Heart left ventricle (tissue), 13 donors: ENCODE results near the gene DISP1.

Experiments used
- POLR2A ChIP-seq, 2 donors: fragments of 450-650 bp; IDR thresholded peaks; one replicate each; pipeline ENCODE4 v1.6.1; 2017; ENCODE audit warnings: antibody characterized with exemption in 2 of 2, mild to moderate bottlenecking in 2 of 2, moderate library complexity in 2 of 2
- TF ChIP-seq, protein P1 (sequence below), 12 donors: fragments of 200-600 bp; sonication (generic) in 4 of 12; IDR thresholded peaks; one replicate each; pipeline versions ENCODE4 v1.5.0 to v1.8.0; 2018 to 2022; ENCODE audit warnings: antibody characterized with exemption in 12 of 12, mild to moderate bottlenecking in 5 of 12
- donor health status: ischemic (EF 13 %, LVEDD 7.1; RV severe dilation, severe dysfunction).
- donor health status: DM: no; HTN: yes; CAD: no.
- donor health status: DM: no; HTN: no; CAD: no.
- donor health status: ischemic (EF 25% LVEDD 6.9; RV normal size, moderate dysfunction).
- donor health status: ischemic (EF 25% LVEDD 5.7; RV mildly dilated, moderate dysfunction).
- donor health status: ischemic (EF 35%, LVEDD 5.7; RV mildly dilated, moderate dysfunction).
- donor health status: nonischemic (EF 11% LVEDD 7.7; RV severe dilation, severe dysfunction).
- donor health status: DM: yes; HTN: yes; CAD: no.
- donor health status: PGD.
- donor health status: ischemic (EF 29% LVEDD 5.4; RV normal size, mild dysfunction).
- donor health status: nonischemic (EF 23%, LVEDD 6.1; RV moderate dilation, normal function).

DNA sequence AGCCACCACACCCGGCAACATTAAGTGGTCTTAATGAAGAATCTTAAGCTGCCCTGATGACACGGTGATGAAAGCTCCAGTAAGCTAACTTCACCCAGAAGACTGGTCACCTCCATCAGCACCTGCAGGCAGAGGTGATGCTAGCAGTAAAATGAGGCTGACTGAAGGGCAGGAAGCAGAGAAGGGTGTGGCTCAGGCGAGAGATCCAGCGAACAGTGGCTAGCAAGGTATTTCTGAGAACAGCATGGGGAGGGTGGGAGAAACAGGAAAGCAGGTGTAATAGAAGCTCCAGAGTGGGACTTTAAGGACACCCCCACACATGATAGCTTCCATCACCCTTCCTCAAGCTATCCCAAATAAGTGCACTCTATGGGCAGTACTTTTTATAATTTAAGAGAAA is 15.9 kb upstream of the DISP1 start:
- TF ChIP-seq, protein P1, sequence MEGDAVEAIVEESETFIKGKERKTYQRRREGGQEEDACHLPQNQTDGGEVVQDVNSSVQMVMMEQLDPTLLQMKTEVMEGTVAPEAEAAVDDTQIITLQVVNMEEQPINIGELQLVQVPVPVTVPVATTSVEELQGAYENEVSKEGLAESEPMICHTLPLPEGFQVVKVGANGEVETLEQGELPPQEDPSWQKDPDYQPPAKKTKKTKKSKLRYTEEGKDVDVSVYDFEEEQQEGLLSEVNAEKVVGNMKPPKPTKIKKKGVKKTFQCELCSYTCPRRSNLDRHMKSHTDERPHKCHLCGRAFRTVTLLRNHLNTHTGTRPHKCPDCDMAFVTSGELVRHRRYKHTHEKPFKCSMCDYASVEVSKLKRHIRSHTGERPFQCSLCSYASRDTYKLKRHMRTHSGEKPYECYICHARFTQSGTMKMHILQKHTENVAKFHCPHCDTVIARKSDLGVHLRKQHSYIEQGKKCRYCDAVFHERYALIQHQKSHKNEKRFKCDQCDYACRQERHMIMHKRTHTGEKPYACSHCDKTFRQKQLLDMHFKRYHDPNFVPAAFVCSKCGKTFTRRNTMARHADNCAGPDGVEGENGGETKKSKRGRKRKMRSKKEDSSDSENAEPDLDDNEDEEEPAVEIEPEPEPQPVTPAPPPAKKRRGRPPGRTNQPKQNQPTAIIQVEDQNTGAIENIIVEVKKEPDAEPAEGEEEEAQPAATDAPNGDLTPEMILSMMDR (IDR thresholded peaks at IDR 0.05), result no peak
- no peak for TF ChIP-seq POLR2A (IDR thresholded peaks at IDR 0.05)
